GM19467 (cell line): ENCODE data around the gene ROS1.

Experiments
- ATAC-seq: cut with Tn5 transposase; IDR thresholded peaks from one replicate; pipeline ENCODE4 v1.9.1; 2021; ENCODE audit warnings: mild to moderate bottlenecking, moderate library complexity; ENCODE audit not compliant: unreplicated experiment

ROS1 gene

DNA sequence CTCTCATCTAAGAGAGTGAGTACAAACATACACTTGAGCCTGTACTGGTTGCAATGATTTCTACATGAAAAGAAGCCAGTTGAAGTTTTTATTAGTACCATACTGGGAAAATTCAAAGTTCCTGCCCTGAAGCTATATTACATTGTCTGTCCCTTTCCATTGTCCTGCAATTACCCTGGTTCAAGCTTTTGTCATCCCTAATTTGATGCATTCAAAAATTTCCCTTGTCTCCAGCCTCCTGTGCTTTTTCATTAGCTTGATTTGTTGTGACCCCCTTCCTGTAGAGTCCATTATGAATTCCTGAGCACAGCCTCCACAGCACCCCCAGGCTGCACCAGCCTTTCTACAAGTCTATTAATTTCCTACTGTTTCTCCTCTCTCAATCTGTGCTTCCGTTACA, 114.0 kb downstream of the ROS1 start:
- no peak for ATAC-seq

DNA sequence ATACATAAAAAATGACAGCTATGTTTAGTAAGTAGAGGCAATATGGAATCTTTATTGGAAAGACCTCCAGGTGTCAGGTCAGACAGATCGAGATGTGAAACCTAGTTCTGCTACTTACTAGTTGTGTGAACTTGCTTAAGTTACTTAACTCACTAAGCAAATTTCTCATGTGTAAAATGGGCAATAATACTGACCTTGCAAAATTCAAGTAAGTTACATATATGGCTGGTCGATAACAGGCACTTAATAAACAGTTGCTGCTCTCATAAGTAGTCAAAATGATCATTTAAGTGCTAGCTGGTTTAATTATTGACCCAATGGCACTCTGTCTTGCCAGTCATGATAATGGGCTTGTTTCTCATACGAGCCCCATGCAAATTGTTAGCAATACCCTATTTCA, 114.4 kb downstream of the ROS1 start:
- no peak for ATAC-seq

DNA sequence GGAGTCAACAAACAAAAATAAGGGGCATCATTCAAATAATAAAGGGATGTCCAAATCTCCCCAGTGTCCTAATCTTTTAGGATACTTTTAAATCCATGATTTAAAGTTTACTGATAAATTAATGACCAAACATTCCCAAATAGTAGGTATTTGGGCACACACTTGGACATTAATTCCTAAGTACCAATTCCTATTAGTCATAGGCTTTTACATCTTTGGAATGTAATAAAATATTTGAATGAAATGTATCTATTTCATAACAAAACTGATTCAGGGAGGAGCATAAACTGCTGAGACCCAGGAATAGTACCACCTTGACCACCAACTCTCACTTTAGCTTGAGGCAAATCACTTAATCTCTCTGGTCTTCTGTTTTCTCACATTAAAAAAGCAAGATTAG, 116.1 kb downstream of the ROS1 start:
- ATAC-seq, result no peak

GRCh38 chr6:117309069-117309468, 116.7 kb downstream of the ROS1 start:
- no peak for ATAC-seq

- no peak for ATAC-seq
Measured at GRCh38 chr6:117307655-117308054, 118.1 kb downstream of the ROS1 start.

DNA sequence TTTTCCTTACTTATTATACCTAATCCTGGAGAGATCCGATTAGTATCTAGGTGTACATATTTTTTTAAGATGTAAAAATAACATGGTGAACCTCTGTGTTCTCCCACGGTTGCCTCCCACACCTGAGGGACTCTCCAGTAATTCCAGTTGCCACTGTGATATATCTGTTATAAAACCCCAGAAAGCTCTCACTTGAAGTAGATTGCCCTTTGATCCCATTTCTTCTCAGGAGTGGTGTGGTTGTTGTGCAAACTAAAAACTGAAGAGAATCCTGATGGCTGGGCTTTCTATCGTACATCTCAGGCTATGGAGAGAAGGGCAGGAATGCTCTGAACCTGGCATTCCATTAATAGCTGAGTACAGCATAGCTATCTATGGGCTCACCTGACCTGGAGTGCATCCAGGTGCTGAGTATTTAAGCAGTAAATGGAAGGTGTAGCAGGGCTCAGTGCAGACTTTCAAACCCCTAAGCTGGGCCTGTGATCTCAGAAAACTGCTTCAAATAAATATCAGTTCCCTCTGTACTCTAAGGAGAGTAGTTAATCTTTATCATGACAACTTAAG, 119.4 kb downstream of the ROS1 start:
- ATAC-seq, result no peak

- ATAC-seq, result no peak
Measured at GRCh38 chr6:117304446-117304845, 121.3 kb downstream of the ROS1 start.

DNA sequence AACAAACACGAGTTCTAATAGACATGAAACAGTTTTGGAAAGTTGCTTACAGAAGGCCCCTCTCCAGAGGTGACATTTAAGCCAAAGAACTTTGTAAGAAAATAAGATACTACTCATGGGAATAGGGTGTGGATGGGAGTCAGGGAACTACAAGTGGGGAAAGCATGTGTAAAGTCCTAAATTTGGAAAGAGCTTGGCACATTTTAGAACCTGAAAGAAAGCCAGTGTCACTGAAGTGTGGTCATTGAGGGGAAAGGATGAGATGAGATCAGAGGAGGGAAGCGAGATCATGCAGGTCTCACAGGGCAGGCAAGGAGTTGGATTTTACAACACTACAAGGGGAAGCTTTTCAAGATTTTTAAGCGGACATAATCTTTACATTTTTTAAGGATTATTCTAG, 122.4 kb downstream of the ROS1 start:
- no peak for ATAC-seq

GRCh38 chr6:117298941-117299340, 126.8 kb downstream of the ROS1 start:
- no peak for ATAC-seq

DNA sequence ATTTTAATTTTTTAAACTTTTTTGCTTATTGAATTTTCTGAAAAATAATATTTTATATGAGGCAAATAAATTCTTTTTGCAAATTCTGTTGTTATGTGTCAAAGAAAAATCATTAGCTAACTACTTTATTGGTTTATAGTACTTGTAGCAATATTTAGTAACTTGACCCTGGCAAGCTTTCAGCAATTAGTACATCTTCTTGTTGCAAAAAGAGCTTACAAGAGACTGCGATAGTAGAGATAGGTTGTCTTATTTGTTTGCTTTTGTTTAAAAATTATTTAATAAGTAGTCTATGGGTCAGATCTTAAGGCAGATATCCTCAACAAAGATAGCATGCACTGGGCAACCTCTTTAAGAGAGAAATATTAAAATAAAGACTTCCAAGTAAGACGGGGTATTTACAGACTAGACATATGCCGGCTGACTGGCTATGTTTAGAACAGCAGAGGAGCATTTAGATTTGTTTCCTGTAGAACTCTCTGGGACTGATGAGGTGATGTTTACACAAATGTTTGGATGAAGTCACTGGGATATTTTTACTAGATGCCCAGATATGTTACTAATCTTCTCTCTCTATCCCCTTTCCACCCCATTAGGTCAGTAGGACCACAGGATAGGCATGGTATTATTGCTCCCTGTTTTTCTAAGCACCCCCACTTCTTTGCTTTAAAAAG, 135.4 kb downstream of the ROS1 start:
- no peak for ATAC-seq

DNA sequence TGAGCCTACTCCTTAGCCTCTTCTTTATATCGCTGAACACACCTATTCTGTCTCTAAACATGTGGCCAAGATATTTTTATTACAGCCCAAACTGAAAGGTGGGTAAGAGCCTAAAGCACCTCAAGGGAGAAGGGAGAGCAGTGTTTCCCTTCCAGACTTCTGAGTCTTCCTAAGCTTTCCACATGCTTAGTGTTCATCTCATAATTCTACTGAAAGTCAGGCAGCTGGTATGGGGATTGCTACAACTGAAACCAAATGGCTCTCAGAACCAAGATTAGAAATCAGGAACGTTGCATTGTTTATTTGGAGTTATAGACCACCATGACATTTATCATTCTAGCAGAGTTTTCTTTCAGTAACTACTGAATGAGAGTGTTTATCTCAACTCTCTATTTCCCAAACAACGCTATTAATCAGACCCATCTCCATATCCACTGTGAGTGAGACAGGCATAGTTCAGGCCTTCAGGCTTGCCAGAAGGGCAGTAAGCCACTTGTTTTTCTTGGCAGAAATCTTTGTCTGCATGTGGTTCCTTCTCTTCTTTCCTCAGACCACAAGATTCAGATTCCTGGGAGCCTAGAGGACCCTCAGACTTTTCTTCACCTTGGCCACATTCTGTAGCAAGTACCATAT, 137.5 kb downstream of the ROS1 start:
- no peak for ATAC-seq

GRCh38 chr6:117280922-117281321, 144.8 kb downstream of the ROS1 start:
- no peak for ATAC-seq

DNA sequence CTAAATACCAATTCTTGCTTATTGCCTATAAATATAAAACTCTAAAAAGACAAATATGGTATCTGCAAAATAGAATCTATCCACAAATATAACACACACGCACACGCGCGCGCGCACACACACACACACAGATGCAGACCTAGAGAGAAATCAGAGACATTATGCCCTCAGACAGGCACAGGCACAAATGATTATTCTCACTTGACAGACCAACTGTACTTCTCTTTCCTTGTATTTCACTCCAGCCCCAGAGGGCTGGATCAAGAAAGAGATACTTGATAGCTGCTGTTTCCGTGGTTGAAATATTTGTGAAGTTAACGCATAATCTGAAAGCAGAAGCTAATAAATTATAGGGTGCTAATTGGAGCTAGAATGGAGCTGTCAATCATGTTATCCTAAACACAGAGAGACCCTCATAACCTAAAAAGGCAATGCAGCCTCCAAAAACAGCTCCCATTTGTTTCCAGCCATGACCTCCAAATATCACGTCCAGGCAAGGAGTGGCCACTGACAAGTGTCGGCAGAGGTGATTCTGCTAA, 148.9 kb downstream of the ROS1 start:
- ATAC-seq, result no peak

DNA sequence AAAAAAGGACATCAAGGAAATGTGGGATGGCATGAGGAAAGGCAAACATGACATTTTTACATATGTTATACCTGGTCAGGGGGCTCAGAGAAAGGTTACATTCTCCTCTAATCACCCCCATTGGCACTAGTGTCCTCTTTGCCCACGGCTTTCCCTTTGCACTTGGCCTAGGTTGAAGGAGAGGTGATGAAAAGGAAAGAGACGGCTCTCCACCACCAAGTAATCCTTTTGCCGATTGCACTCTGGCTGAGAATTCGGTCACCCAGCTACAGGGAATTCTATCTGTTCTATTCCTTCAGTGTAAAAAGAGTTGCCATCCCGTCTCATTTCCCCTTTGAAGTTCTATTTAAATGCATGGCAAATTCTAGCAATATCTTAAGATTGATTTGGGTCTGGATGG, 150.0 kb downstream of the ROS1 start:
- no peak for ATAC-seq

GRCh38 chr6:117275205-117275604, 150.5 kb downstream of the ROS1 start:
- ATAC-seq, result no peak

- ATAC-seq, result no peak
Measured at GRCh38 chr6:117272891-117273290, 152.9 kb downstream of the ROS1 start.

- ATAC-seq, result no peak
Measured at GRCh38 chr6:117272032-117272866, 153.5 kb downstream of the ROS1 start.

DNA sequence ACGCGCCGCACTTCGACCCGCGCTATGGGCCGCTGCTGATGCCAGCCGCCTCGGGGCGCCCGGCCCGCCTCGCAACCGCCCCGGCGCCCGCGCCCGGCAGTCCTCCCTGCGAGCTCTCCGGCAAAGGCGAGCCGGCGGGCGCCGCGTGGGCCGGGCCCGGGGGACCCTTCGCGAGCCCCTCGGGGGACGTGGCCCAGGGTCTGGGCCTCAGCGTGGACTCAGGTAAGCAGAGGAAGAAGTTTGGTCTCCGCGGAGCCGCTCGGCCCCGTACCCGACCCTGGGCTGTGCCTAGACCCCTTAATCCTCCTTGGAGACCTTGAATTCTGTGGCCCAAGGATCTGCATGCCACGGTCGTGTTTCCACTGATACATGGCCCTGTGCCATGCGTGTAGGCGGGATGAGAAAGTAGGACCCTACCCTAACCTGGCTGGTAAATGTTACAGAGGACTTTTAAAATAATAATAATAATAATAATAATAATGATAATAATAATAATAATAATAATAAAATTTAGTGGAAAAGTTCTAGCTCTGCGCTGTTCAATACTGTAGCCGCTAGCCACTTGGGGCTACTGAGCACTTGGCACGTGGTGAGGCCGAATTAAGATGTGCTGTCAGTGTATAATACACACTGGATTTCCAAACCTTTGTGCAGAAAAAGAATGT, 154.8 kb downstream of the ROS1 start:
- no peak for ATAC-seq

DNA sequence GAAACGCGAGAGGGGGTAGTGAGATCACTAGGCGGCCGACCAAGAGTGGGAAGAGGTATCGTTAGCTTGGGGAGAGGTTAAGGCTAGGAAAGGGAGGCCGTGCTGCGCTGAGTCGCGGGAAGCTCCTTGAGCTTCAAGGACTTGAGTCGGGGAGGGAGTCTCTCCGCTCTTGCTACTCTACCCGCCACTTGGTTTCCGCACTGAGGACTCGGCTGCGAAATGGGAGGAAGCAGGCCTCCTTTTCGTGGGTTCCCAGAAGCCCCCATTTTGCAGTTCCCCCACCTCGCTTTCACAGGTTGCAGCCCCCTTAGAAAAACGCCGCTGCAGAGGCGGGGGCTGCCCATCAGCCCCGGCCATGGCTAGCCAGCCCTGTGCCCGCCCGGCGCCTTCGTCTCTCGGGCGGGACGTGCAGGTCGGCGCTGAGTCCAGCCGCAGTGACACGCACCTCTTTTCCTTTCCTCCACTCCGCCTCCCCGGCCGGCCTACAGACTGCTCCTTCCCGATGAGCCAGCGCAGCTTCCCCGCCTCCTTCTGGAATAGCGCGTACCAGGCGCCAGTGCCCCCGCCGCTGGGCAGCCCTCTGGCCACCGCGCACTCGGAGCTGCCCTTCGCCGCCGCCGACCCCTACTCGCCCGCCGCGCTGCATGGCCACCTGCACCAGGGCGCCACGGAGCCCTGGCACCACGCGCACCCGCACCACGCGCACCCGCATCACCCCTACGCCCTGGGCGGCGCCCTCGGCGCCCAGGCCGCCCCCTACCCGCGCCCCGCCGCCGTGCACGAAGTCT, 155.5 kb downstream of the ROS1 start:
- no peak for ATAC-seq

DNA sequence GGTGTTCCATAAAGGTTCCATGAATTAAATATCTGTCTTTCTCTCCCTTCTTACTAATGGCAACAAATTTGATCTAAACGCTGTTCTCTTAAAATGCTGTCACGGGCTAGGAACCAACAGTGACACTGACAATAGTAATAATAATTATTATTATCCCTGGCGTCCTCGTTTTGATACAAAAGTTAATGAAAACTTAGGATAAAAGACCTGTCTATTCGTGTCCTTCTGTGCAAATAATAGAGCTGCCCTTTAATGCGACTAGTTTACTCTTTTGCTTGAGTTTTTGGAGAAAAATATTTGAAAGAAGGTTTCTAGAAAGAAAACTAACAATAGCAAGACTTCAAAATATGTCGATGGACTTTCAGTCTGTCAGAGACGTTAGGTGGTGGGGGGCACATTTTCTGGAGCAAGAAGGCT, 156.1 kb downstream of the ROS1 start:
- ATAC-seq, result no peak
